GM18867 (cell line): ENCODE results near the gene ZNRF2.
A peak's percentile ranks its signal among the peaks of the same experiment; 100 is the strongest.

Source experiments
- ATAC-seq: cut with Tn5 transposase; IDR thresholded peaks from one replicate; pipeline ENCODE4 v1.9.1; 2021; ENCODE audit warnings: mild to moderate bottlenecking, moderate library complexity; ENCODE audit not compliant: unreplicated experiment

The ZNRF2 gene

GRCh38 chr7:30320392-30320791, 36.0 kb downstream of the ZNRF2 start:
- ATAC-seq: no peak

GRCh38 chr7:30321089-30321881, 36.9 kb downstream of the ZNRF2 start:
- ATAC-seq: no peak

- no peak for ATAC-seq
Measured at GRCh38 chr7:30321882-30322192, 37.4 kb downstream of the ZNRF2 start.

DNA sequence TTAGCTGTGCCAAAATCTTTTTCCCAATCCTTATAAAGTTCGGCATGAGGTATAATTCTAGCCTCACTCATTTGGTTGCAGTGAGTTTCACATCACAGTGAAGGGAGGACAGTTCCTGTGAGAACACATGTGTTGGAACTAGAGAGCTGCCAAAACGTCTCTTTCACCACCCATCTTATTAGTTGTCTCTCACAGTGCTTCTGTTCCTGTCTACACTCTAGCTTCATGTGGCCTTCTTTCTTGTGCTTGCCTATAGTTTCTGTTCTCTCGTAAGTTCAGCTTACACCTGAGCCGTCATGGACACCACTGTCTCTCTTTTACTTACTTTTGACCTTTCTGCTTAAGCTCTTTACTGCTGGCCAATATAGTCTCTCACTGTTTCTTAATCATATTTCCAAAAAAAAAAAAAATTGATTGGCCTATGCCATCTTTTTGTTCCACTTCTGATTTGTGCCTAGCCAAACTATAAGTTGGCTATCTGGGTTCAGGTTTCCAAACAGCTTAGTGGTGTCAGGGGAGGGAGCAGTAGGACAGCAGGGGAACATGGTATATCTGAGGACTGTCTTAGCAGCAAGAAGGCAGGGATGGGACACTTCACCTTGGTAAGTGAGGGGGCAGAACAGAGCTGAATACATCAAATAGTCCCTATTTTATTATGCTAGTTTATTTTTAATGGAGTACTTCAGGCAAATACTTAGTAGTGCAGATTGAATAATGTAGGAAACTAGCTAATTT, 38.0 kb downstream of the ZNRF2 start:
- peak; percentile 81 for ATAC-seq

- peak; percentile 65 for ATAC-seq
Measured at GRCh38 chr7:30323006-30323355, 38.6 kb downstream of the ZNRF2 start.

GRCh38 chr7:30327813-30328212, 43.4 kb downstream of the ZNRF2 start:
- ATAC-seq: no peak

DNA sequence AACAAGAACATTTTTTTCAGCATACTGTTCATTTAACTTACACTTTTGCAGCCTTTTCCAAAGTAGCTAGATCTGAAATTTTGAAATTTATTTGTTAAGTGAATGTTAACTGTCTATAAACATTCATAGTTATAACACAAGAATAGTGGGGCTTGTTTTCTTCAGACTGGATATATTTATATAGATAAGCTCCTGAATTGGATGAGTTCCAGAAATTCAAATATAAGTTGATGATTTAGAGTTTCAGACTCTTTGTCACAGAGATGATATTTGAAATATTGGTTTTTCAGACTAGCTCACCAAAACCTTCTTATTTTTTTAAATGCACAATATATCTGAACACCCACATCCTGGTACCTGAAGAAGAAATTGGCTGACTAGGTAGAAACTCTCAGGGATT, 44.0 kb downstream of the ZNRF2 start:
- ATAC-seq: no peak

DNA sequence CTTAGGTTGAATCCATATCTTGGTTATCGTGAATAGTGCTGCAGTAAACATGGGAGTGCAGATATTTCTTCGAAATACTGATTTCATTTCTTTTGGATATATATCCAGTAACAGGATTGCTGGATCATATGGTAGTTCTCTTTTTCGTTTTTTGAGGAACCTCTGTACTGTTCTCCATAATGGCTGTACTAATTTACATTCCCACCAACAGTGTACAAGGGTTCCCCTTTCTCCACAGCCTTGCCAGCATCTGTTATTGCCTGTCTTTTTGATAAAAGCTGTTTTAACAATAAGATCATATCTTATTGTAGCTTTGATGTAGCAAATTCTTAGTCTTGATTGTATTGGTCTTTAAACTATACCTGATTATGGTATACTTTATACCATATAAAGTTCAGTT, 45.3 kb downstream of the ZNRF2 start:
- ATAC-seq: no peak

DNA sequence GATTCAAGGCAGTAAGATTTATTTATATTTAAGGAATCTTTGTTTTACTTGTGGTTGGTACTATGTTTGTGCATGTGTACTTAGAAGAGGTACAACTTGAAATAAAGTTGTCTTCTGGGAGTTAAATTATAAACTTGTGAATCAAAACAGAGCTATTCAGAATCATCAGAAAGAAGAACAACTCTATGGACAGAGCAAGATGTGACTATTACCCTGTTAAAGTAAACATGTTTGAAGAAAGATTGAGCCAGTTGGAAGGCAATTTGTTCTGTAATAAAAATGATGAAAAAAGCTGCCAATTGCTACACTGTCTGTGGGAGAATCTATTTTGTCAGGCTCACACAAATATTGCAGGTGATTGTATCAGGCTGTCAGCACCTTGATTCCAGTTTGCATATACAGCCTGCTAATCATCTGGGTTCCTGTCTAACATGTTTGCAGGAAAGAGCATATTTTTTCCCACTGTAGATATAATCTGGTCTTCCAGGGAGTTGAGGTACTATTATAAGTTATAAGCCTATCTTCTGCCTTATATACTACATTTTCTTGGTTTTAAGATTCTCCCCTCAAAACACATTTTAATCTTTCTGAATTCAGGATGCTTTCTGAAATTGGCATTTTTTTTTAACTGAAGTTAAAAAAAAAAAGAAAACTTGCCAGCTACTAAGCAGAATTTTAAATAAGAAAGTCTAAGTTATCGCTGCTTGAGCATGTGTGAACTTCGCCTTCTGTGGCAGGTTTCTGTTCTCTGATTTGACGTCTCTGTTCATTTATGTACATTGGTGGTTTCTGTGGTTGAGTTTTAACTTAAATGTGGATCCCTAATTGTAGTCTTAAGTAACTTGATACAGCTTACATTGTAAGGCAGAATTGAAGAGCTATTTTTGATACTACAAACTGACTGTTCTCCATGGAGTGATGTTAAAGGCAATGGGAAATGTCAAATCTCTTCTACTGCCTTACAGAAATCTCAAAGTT, 46.0 kb downstream of the ZNRF2 start:
- ATAC-seq: peak; percentile 96

- ATAC-seq: no peak
Measured at GRCh38 chr7:30331338-30331737, 46.9 kb downstream of the ZNRF2 start.

- no peak for ATAC-seq
Measured at GRCh38 chr7:30332549-30332948, 48.2 kb downstream of the ZNRF2 start.

DNA sequence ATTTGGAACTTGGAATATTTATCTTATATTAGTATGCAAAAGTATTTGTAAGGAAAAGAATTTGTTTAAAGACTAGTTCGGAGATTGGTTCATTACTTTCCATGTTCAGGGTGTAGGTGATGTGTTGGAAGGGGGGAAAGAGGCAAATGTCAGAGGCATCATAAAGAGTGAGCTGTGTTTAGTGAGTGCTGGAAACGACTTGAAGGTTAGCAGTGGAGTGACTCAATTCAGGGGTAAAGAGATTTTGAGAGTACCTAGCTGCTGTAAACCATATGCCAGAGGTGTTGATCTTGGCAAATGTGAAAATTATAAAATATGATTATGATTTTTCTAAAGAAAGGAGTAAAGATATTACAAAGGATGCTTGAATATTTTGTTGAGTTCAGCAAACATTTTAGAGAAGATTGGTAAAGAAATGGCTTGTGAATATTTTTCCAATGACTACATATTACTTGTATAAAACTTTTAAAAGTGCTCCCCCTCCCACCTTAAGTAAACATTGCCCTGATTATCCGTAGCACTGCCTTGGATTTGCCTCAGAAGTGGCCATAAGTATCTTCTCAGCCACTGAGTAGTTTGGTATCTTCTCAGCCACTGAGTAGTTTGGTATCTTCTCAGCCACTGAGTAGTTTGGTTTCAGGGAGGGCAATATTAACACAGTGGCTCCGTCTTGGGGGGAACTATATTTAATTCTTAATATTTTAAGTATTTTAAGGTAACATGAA, 51.5 kb downstream of the ZNRF2 start:
- ATAC-seq: no peak

- ATAC-seq: no peak
Measured at GRCh38 chr7:30344513-30344912, 60.1 kb downstream of the ZNRF2 start.

DNA sequence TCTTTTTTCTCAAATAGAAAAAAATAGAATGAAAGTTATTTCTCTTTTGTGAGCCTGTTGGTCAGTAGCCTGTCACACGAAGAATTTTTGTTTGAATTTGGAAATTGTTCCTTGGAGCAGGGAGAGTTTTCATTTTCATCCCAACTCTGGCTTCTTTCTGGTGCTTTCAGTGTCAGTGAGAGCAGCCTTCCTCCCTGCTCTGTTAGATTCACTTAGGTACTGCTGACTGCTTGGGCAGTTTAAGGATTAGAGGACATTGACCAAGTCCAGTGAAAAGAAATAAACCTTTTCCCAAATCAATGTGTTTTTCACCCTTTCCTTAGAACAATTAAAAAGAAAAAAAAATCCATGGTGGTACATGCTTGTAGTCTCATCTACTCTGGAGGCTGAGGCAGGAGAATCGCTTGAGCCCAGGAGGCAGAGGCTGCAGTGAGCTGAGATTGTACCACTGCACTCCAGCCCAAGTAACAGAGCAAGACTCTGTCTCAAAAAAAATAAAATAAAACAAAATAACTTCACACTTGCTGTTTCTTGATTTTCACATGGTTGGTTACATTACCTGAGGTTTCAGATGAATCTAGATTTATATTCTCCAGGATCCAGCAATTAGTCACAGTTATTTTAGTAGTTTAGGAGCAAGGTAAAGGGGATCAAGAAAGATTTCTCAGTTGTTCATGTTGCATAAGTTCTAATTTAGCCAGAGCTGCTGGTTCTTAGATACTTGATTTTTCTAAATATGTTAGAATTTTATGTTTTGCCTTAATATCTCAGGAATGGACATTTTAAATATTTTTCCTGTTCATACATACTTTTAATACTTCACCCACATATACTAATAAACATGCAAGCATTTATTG, 63.1 kb downstream of the ZNRF2 start:
- peak; percentile 23 for ATAC-seq

GRCh38 chr7:30348083-30348560, 63.7 kb downstream of the ZNRF2 start:
- peak; percentile 86 for ATAC-seq

GRCh38 chr7:30349170-30349569, 64.8 kb downstream of the ZNRF2 start:
- ATAC-seq: no peak

DNA sequence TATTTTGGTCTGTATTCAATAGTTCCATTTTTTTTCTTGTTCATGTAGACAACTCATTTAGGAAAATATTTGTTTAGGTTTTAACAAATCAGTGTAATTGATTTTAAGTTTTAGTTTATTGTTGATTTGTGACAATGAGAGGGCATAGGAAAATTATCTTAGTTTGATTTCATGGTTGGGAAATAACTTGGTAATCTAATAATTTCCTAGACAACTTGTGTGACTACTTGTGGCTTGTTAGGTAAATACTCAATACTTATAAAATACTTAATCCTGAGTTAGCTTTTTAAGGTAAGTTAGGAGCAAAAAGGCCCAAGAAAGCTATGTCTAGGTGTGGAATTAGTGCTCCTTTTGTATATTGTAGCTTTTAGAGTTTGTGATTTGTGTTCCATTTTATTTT, 65.4 kb downstream of the ZNRF2 start:
- ATAC-seq: no peak

DNA sequence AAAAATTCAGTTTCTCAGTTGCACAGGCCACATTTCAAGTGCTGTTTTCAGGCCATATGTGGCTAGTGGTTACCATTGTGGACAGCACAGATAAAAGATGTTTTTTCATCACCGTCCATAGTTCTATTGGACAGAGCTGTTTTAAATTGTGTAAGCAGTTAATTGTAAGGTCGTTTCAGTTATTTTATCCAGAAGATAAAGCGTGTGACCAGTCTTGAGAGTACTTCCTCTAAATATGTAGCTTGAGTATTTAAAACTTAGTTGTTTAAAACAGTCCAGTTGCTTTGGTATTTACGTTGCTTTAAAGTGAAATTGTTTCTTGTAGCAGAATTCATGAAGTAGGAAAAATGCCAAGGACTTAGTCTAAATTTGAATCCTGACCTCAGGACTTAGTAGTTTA, 66.9 kb downstream of the ZNRF2 start:
- no peak for ATAC-seq

- ATAC-seq: no peak
Measured at GRCh38 chr7:30351724-30352123, 67.3 kb downstream of the ZNRF2 start.

DNA sequence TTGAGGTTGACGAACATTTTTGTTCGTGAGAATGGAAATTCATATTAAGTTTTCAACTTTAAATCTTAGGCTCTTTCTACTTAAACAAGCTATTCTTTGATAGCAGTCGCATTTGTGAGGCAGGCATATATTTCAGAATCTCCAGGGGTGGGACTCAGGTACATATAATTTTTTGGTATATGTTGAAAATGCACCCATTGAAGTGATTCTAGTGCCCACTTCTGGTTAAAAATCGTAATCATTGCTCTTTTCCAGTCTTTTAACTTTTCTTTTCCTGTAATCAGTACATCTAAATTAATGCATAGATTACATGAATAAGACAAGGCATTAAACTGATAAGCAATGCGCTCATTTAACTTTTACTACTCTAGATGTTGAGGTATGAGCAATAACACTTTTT, 67.8 kb downstream of the ZNRF2 start:
- ATAC-seq: no peak
